H7 (cell line): Measurements from ENCODE around the gene ALG9. TPM values are rescaled to one million over a fixed set of nuclear protein-coding genes. Genes with fewer than 3 reads are reported as not detected.
A peak's percentile ranks its signal among the peaks of the same experiment; 100 is the strongest.
"Not testable (repeated sequence)": the region's sequence is repeated elsewhere in the genome, so short reads cannot be mapped to it uniquely, and the experiment has no call there.

ENCODE experiments used
- DNase-seq: peaks from one replicate; pipeline ENCODE4 v3.0.0; 2012
- H3K27me3 ChIP-seq: 2 replicates; pipeline ENCODE4 v1.6.0; 2011; ENCODE audit warnings: mild to moderate bottlenecking, low read length; ENCODE audit not compliant: control insufficient read depth, insufficient read depth
- H3K36me3 ChIP-seq: replicated peaks from 2 replicates; pipeline ENCODE4 v1.5.1; 2011; ENCODE audit warnings: low read length; ENCODE audit not compliant: control insufficient read depth, insufficient read depth
- H3K4me3 ChIP-seq: 2 replicates; pipeline ENCODE4 v1.5.1; 2011; ENCODE audit warnings: low read depth, mild to moderate bottlenecking, control low read depth, low read length, moderate library complexity; ENCODE audit not compliant: insufficient read depth
- total RNA-seq: library from RNA; depleted of rRNA; stranded (reverse); fragments of >200 nt; shearing (Covaris generic); gene quantifications from 2 replicates; pipeline ENCODE4 v1.2.3, GENCODE V29; 2014

ALG9 gene
- total RNA-seq, 1 experiment from 2014 or later: 17.4 TPM

DNA sequence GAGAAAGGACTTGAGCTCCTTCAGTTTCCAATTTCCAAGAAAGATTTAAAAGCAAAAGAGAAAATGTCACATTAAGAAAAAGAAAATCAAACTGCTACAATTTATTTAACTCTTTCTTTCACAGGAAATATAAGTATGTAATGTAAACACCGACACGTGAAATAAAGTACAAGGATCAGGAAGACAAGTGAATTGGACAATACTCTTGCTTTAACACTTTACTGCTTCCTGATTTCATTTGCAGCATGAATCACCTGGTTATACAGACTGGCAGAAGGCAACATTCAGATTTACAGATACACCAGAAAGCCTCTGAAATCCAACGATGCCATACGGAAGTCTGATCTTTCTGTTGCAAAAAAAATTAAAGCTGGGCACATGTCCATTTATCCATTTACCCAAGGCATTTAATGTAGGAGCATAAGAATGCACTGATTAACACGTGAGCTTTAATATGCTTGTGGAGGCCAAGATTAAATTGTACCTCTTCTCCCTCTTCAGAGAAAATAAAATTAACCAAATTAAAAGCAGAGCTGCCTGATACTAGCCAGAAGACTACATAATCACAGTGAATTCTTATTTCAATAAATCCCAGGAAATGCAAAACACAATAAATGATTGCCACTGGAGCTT lies 89.2 kb downstream of the ALG9 start:
- no peak for DNase-seq

DNA sequence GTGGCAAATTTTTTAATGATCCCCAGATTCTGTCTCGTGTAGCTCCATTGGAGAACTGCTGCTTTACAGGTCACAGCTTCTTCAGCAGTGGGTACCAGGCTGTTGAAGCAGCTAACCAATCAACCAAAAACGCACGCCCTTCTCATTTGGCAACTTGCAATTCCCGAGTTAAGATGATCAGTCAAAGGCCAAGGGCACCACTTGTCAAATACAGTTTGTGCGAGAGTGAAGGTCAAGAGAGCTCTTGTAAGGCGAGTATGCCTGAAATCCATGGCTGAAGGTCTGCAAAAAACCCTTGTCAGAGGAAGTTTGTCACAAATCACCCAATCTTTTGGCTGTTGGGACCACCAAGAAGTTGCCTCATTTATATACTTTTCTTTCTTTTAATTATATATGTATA lies 92.3 kb downstream of the ALG9 start:
- H3K27me3 ChIP-seq: no peaks in the 10 kb centered on the region
- H3K36me3 ChIP-seq: no peaks in the 10 kb centered on the region
- no peak overlapping the region for H3K4me3 ChIP-seq
- no peak for DNase-seq

More for the DNA sequence above, 89.2 kb downstream of the ALG9 start:
- H3K4me3 ChIP-seq: no peak overlapping the region
- H3K36me3 ChIP-seq: no peaks in the 10 kb centered on the region
- H3K27me3 ChIP-seq: no peaks in the 10 kb centered on the region

DNA sequence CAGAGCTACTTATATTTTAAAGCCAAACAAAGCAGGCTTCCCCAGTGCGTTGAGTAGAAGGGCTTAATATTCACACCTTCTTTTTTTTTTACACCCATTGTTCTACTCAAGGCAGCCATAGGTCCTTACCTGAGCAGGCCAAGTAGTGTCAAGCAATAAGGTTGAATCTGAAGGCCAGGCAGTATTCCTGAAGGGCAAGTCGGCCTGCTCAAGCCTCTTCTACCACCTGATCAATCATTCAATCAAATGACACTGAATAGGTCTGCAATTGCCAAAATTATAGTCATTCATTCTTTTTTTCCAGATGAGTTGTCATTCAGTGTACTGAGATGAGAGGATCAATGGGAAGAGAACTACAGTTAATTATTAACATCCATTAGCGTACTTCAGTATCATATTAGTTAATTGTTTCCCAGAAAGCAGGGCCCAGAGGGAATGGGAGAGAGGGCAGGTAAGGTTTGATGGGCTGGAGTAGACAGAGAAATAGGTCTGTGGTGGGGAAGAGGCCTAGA lies 93.3 kb downstream of the ALG9 start:
- Histone ChIP-seq H3K27me3 (no peaks in the 10 kb centered on the region), H3K36me3 (no peaks in the 10 kb centered on the region), H3K4me3 (no peak overlapping the region)
- no peak for DNase-seq

DNA sequence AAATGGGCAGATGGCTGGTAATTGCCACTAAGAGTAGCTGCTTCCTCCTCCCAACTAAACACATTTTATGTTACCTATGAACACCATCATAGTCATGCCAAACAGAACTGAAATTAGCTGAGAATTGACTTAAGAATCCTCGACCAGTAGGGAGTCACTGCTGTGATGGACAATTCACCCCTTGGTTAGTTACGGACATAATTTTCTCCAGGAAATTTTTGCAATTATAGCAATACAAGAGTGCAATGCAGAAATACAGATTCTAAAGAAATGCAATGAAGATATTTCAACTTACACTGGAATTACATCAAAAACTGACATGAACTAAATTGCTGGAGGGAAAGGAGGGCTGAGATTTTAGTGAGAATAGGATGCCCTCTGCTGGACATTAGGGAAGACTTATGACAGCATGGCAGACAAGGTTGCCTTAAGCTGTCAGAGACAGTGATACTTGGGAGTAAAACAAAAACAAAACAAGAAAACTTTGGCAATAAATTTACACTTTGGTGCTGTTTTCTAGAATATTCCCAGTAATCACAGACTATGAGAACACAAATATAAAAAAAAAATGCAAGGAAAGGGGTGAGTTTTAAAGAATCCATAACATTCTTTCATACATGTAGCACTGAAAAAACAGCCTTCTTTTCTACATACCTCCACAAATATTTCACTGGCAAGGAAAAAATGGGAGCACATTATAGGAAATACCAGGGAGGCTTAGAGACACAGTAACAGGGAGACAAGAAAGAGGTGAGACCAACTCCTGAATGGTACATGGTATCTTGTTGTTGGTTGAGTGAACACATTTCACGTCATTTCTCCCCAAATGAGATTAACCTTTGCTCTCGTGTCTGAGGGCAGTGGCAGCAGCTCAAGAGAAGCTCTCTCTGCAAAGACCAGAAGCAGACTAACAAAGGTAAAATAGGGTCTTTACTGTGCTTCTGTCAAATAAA lies 94.0 kb downstream of the ALG9 start:
- DNase-seq: peak; percentile 43
- H3K4me3 ChIP-seq: no peak overlapping the region
- H3K36me3 ChIP-seq: no peaks in the 10 kb centered on the region
- no peaks in the 10 kb centered on the region for H3K27me3 ChIP-seq

DNA sequence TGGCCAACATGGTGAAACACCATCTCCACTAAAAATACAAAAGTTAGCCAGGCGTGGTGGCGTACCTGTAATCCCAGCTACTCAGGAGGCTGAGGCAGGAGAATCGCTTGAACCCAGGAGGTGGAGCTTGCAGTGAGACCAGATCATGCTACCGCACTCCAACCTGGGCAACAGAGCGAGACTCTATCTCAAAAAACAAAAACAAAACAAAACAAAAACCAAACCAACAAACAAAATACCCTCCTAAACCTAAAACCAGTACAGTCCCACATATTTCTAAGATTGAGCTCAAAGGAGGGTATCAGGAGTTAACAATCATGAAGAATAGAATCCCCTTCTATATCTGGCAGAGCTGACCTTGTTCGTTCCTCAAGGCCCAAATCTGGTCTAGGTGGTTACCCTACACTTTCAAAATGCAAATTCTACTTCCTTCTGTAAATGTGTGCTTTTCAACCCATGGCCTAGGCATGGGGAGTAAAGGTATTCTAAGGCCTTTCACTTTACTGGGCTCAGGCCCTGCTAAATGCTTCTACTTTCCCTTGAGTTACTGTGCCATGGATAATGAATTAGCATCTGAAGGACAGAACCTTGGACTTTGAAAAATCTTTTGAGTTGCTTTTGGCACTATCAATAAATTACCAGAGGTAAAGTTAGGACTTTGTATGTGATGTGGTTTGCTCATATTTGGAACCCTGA lies 94.8 kb downstream of the ALG9 start:
- H3K4me3 ChIP-seq: no peak overlapping the region

DNA sequence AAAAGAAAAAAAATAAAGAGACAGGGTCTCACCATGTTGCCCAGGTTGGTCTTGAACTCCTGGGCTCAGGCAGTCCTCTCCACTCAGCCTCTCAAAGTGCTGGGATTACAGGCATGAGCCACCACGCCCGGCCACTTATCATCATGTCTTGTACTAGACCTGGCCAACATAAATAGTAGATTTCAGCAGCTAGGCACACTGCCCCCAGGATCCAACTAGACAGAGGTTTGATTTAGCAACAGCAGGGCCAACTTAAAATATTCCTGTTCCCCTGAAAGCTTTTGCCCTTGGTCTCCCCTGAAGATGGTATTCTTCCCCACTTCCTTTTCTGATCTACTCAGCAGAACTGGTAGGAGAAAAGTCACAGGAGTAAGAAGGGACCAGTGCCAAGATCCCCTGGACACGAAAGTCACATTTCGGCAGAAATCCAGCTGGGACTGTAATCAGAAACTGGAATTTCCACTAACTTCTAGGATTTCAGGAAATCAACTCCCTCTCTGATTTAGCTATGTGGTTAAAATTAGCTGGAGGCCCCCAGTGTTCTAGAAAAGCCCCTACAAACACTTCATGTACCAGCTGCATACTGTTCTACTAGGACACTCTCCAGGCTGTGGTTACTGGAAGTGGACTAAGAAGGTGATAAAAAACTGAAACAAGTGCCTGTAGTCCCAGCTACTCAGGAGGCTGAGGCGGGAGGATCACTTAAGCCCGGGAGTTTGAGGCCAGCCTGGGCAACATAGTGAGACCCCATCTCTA lies 96.2 kb downstream of the ALG9 start:
- Histone ChIP-seq H3K27me3 (no peaks in the 10 kb centered on the region), H3K4me3 (no peak overlapping the region), H3K36me3 (no peaks in the 10 kb centered on the region)
- DNase-seq: no peak

More for the DNA sequence above, 94.8 kb downstream of the ALG9 start:
- no peak for DNase-seq
- no peaks in the 10 kb centered on the region for H3K36me3 ChIP-seq
- H3K27me3 ChIP-seq: no peaks in the 10 kb centered on the region

DNA sequence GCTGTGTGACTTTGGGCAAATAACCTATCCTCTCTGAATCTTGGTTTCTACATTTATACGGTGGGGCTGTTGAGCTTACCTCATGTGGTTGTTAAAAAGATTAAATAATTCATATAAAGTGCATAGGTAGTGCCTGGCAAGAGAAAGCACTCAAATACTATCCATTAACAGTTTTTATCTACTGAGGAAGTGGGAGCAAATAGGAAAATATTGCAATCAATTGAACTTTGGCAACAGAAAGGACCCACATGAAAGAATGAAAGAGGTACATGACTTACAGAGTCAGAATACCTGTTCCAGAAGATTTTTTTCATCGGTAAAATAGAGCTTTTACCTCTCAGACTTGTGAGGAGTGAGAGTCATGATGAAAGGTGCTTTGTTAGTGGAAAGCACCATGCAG lies 98.8 kb downstream of the ALG9 start:
- H3K4me3 ChIP-seq: no peak overlapping the region
- H3K27me3 ChIP-seq: no peaks in the 10 kb centered on the region
- no peaks in the 10 kb centered on the region for H3K36me3 ChIP-seq
- DNase-seq: no peak

DNA sequence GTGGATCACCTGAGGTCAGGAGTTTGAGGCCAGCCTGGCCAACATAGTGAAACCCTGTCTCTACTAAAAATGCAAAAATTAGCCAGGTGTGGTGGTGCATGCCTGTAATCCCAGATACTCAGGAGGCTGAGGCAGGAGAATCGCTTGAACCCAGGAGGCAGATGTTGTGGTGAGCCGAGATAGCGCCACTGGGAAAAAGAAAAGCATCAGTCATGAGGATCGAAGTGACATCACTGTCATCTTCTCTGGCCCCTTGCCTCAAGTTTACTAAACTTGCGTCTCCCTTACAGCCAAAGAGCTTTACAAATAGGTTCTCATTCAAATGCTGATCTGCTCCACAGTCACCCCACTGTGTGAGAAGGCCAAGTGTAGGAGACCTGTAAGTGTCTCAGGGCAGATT lies 100.2 kb downstream of the ALG9 start:
- not testable (repeated sequence) for DNase-seq, H3K4me3 ChIP-seq, H3K36me3 ChIP-seq, H3K27me3 ChIP-seq

DNA sequence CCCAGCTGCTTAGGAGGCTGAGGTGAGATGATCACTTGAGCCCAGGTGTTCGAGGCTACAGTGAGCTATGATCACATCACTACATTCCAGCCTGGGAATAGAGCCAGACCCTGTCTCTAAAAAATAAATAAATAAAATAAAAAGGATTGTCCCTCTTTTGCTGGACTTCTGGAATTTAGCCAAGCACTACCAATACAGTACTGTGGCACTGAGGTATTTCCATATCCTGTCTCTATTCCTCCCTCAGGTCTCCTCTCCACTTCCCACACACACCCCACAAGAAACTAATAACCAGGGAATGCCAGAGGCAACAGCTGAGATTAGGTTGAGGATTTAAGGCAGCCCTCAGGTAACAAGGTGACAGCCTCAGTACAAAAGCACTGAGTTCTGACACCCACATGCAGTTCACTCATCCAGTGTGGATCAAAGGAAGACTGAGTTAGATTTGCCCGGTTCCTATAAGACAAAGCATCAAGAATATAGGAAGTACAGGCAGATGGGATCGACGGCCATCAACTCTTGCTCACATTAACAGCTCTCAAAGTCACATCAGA lies 100.7 kb downstream of the ALG9 start:
- no peak for DNase-seq

DNA sequence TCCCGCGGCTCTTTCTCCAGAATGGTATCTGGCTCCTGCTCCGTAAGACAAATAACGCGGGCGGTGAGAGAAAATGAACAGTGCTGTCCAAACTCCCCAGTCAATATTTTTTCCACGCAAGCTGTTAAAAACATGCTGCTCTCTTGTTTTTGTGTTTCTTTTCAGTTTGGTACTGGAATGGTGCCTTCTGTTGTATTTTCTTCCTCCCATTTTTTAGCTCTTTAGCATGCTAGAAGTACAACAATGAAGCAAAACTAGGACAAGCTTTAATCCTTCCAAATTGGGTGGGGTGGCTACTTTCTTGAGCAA lies 104.6 kb downstream of the ALG9 start:
- Histone ChIP-seq H3K36me3 (peaks cover 19% of the 10 kb centered on the region), H3K27me3 (no peaks in the 10 kb centered on the region), H3K4me3 (peak overlapping the region; percentile 91)
- DNase-seq: no peak

More for the DNA sequence above, 100.7 kb downstream of the ALG9 start:
- H3K27me3 ChIP-seq: no peaks in the 10 kb centered on the region
- H3K36me3 ChIP-seq: no peaks in the 10 kb centered on the region
- no peak overlapping the region for H3K4me3 ChIP-seq

DNA sequence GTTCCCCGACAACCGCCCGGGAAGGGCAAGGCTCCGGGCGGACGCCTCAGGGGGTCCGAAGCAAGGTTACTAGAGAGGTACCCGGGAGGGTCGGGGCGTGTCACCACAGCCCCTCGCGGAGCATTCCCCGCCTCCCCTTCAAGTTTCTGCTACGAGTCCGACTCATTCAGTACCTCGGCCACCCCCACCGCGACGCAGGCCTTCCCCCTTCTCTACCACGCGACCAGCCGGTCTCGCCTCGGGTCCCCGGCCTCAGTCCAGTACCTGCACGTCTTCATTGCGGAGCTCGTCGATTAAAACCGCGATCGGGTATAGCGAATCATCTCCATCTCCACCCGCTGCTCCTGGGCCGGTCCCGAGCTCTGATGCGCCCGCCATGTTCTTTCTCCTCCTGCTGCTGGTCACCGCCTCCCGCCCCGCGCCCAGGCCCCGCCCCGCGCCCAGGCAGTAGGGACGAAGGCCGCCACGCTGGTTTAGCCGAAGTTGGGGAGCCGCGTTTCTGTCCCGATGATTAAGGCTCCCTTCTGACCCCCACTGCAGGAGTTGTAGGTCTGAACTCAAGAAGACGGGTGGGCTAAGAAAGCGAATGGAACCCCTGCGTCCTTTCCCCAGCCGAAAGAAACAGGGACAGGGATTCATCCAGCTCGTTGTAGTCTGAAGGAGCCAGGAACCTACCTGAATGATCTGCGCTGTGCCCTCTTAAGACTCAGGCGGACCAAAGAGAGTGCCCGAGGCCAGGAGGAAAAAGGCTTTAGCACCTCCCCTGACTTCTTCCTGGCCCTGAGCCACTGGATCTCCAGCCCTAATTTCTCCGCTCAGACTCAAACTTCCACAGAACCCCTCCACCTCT lies 105.2 kb downstream of the ALG9 start, which contains the start of gene PPP2R1B:
Gene PPP2R1B (minus strand): TSS at position 406 of the 850 bp plus-strand sequence. CDS start 28 bp downstream, at position 378.
- peak; percentile 97 for DNase-seq
- H3K27me3 ChIP-seq: no peaks in the 10 kb centered on the region
- H3K4me3 ChIP-seq: peak within 1 kb of the TSS; percentile 91
- peaks cover 19% of the 10 kb centered on the region for H3K36me3 ChIP-seq

DNA sequence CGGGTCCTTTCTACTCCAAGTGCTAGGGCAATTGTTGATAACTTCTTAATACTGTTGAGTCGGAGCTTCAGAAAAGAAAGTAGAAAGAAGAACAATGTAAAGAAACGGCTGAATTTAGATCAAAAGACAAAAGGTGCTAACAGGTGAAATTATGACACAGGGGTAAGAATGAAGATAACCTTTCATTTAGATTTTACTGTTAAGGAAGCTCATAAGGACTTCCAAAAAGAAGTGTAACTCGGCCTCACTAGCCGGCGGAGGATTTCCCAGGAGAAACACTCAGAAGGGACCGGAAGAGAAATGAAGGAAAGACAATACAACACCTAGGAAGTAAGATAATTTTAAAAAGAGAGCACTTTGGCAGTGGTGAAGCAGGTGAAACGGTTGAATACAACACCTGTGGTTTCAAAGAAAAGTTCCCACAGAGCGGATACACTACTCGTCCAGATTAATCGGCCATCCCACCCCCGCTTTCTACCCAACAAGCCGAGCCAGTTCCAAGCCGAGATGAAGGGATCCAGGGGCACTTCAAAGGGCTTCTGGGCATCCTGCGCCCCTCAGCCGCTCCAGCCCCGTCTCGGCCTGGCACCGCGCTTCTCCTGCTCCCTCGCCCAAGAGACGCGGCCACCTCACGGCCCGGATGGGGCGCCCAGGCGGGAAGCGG lies 105.9 kb downstream of the ALG9 start:
- Histone ChIP-seq H3K27me3 (no peaks in the 10 kb centered on the region), H3K36me3 (peaks cover 24% of the 10 kb centered on the region), H3K4me3 (peak overlapping the region; percentile 91)
- DNase-seq: no peak

DNA sequence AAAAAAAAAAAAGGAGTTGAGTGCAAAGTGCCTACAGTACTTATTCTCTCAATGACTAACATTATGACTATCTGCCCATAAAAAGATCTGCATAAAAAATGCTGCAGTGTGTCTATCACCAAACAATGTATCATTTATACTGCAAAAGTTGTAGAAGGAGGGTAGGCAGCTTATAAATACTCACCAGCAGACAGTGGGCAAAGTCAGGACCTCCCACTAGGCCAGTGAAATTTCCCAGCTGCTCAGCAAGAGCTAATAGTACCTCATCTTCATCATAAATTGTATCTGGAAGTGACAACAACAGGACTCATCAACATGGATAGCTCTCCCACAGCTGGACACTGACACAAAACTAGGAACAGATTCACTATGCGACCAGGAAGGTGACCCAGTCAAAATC lies 106.8 kb downstream of the ALG9 start:
- no peak overlapping the region for H3K4me3 ChIP-seq
- peaks cover 30% of the 10 kb centered on the region for H3K36me3 ChIP-seq
- H3K27me3 ChIP-seq: no peaks in the 10 kb centered on the region
- DNase-seq: no peak
